ENCODE data around the gene PRKAR2B.

GRCh38 chr7:107045195-107045960 is 873 bp downstream of the PRKAR2B start:
- TF ChIP-seq CTCF (IDR thresholded peaks at IDR 0.05) (no peak), POLR2A (IDR thresholded peaks at IDR 0.05) (no peak)
